Endothelial cell of hepatic sinusoid (primary cell): Measurements from ENCODE around the gene DOCK2.

Experiments
- in situ Hi-C: cut with HindIII; loops from 2 replicates; pipeline ENCODE4 v1.10.0; 2017; ENCODE audit warnings: low sequenced_read_pairs

DOCK2 gene

DNA sequence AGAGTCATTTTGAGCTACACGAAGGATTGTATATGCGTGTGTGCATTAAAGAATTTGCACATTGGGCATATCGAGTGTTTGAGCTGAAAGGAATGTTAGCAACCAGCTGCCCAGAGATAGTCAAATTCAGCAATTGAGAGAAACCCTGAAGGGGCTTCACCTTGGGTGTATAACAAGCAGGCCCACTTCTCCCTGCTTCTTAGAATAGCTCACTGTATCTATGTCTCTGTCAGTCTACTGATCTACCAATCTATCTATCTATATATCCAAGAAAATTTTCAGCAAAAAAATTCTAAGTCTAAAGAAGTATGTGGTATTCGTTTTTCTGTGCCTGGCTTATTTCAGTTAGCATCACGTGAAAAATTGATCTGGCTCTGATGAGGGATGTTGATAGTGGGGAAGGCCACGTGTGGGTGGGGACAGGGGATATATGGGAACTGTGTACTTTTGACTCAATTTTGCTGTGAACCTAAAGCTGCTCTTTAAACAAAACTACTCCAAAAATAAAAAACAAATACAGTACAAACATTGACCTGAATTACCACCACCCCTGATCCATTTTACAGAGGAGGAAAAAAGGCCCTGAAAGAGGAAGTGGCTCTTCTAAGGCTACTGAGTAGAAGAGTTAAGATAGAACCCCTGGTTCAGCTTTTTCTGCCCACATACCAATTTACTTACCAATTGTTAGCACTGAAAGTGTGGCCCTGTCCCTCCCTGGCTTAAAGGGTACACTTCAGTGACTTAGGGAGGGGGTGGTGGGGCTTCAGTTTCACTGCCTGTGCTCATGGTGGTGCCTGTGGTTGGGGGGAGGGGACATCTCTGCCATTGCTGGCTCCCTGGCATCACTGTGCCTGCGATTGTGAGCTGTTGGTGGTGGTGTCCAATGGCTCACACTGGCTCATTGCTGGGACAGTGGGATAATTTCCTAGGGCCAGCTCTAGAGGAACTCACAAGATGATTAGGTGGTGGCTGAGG lies 141.8 kb downstream of the DOCK2 start:
- in situ Hi-C loops, result no loop called here

GRCh38 chr5:169781420-169782345 lies 144.6 kb downstream of the DOCK2 start:
- in situ Hi-C loops, result no loop called here

DNA sequence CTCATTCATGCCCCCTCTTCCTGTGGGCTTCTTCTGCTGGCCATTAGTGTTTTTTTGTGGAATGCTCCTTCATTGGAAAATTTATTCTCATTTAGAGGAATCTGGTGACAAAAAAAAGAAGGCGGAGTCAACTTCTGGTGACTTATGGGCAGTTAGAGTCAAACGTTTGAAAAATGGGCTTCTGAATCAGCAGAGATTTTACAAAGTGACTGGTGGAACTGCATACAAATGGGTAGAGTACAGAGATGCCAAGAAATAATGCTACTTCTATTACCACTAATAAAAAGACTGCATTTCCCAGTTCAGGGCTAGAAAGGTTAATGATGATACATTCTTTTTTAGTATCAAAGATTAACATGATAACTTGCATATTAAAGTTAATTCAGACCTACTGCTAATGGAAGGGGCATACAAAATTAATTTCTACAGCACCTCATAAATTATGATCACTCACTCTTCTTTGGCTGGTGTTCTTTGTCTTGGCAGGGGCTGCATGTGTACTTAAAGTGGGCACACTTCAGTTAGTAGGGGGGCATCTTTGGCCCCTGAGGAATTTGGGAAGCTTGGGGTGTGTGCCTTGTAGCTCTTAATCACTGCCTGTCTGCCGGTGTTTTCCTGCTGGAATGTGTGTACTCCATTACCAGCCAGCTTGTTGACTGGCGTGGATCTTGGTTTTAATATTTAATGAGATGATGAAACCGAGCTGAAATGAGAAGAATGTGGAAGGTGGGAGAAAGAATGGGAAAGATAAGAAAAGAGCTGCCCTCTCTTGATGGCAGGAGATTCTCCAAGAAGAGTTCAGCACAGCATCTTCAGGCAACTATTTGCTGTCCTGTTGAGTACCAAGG lies 148.9 kb downstream of the DOCK2 start:
- in situ Hi-C loops, result no loop called here

GRCh38 chr5:169788168-169788567 lies 151.1 kb downstream of the DOCK2 start:
- in situ Hi-C loops, result no loop called here

DNA sequence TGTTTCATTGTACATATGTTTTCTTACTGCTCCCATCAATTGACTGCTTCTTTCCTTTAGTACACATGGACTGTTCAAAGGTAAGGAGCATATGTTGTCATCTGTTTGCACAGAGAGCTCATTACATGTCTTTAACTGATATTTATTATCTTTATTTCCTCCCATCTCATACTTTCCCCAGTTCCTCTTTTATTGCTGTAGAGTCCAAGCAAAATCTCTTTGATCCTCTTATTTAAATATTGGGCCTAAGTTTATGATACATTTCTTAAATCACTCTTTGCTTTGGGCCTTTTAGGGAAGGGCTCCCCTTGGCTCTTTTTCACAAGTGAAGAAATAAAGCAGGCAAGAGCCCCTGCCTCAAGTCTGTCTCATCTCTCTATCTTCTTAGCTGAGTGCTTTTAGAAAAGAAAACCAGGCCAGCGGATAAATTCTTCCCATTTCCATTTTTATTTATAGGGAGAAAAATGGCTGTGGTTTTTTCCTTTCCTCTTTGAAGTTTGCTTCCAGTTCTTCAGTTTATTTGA lies 152.4 kb downstream of the DOCK2 start:
- in situ Hi-C loops, result no loop called here

DNA sequence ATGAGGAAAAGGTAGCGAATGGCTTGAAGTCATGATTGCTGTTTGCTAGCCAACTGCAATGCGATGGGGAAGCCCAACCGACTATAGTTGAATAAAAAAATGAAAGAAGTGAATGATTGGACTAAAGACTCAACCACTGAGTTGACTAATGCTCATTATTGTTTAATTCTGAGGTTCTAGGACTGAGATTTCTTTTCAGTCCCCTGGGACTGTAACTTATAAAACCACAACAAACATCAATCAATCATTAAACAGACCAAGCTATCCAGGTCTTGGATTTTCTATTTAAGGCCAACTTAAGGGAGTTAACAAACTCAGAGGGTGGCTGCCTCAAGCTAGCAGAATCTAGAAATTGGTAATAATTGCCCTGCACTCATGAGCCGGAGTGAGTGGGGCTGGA lies 154.2 kb downstream of the DOCK2 start:
- in situ Hi-C loops, result no loop called here

- in situ Hi-C loops, result no loop called here
Observed at GRCh38 chr5:169795338-169795737, 158.3 kb downstream of the DOCK2 start.

GRCh38 chr5:169796731-169797130 lies 159.7 kb downstream of the DOCK2 start:
- in situ Hi-C loops, result no loop called here

GRCh38 chr5:169797577-169797976 lies 160.5 kb downstream of the DOCK2 start:
- in situ Hi-C loops, result no loop called here

- in situ Hi-C loops, result no loop called here
Observed at GRCh38 chr5:169798438-169798837, 161.4 kb downstream of the DOCK2 start.

GRCh38 chr5:169798906-169799660 lies 162.0 kb downstream of the DOCK2 start:
- in situ Hi-C loops, result no loop called here

DNA sequence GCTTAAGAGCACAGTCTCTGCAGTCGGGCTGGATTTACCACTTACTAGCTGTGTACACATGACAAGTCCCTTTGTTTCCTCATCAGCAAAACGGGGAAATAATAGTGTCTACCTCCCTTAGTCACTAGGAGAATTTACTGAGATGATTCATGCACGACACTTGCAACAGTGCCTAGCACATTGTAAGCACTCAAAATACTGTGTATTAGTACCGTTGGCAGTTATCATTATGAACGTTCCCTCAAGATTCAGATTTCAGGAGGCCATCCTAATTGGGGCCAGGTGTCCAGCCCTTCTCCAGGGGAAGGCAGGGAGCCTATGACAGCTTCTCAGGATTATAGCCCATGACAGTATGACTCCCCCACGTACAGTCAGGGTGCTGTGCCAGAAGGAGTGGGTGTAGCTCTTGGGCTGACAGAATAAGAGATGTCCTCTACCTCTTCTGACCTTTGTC lies 164.3 kb downstream of the DOCK2 start:
- in situ Hi-C loops, result no loop called here

DNA sequence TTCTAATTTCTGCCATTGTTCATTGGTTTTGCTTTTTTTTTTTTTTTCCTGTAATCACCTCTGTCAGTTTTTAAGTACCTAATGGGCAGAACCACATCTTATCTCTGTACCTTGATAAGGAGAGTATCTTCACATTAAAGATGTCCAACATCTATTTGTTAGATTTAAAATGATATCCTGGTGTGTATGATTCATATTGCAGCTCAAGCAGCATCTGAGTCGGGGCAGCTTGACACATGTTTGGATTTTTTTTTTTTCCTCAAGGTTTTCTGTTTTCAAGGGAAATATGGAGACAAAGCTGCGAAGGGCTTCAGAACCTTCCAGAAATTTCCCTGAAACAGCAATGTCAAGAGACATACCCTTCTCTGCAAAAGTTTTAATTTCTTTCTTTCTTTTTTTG lies 164.7 kb downstream of the DOCK2 start:
- in situ Hi-C loops, result no loop called here

- in situ Hi-C loops, result no loop called here
Observed at GRCh38 chr5:169803077-169803981, 166.3 kb downstream of the DOCK2 start.

GRCh38 chr5:169804861-169805260 lies 167.8 kb downstream of the DOCK2 start:
- in situ Hi-C loops, result loop anchor here (5.0 kb wide), 1 partner anchor 62 kb away; no protein-coding TSS in a partner anchor

DNA sequence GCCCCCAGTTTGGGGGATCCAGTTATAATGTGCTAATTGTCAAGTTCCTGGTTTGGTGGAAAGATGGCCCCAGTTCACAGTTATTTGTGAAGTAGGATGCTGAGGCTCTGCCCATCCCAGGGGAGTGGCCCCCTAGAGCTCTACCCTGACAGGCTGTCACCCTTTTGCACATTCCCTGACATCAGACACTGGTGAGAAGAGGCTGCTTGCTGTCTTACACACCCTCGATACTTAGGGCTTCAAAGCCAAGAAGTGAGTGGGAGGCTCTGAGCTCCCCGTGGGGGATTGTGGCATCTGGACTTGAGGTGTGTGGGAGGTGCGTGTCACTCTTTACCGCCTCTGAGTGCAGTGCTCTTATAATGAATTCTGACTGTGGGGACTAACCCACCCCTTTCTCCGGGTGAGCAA lies 168.5 kb downstream of the DOCK2 start:
- in situ Hi-C loops, result loop anchor here (5.0 kb wide), 1 partner anchor 62 kb away; no protein-coding TSS in a partner anchor

DNA sequence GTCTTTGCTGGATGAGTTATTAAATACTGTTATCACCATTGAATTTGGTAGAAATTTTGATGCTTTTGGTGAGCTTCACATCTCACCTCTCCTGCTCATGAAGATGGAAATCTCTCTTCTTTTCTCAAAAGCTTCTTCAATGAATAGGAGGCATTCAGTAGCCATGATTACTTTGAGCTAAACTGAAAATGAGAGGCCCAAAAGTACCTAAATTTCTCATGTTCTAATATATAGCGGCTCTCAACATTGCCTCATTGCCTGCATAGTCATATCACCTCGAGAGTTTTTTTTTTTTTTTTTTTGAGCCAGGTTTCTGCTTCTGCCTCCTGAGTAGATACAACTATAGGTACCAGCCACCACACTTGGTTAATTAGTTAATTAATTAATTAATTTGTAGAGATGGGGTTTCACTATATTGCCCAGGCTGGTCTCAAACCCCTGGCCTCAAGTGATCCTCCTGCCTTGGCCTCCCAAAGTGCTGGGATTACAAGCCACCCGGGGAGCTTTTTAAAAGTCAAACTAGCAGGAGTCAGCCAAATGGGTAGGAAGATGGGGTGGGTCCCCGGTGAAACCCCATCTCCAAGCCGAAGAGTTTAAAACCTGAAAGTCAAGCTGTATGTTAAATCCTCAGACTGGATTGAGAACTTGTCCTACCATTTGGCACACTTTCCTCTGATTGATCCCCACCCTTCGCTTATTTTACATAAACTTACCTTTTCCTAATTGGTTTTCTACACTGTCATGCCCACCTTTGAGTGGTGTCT lies 169.0 kb downstream of the DOCK2 start:
- in situ Hi-C loops, result loop anchor here (5.0 kb wide), 1 partner anchor 61 kb away; no protein-coding TSS in a partner anchor
